MM.1S (cell line): ENCODE measurements around the gene E2F2.

Experiments used
- DNase-seq: peaks from one replicate; pipeline ENCODE4 v3.0.0-alpha.2; 2015
- H2AFZ ChIP-seq: fragments of 300-600 bp; sonication (generic); 2 replicates; pipeline ENCODE4 v1.6.0; 2016; ENCODE audit warnings: antibody characterized with exemption, low read length
- H3F3A ChIP-seq: fragments of 300-600 bp; sonication (generic); 2 replicates; pipeline ENCODE4 v1.6.1; 2016; ENCODE audit warnings: mild to moderate bottlenecking, antibody characterized with exemption, low read length, moderate library complexity, mixed read lengths; ENCODE audit not compliant: insufficient read depth
- H3K27ac ChIP-seq: fragments of 300-600 bp; sonication (generic); 2 replicates; pipeline ENCODE4 v1.5.1; 2016; ENCODE audit warnings: mild to moderate bottlenecking, low read length
- H3K27me3 ChIP-seq: fragments of 300-600 bp; sonication (generic); replicated peaks from 2 replicates; pipeline ENCODE4 v1.6.0; 2016; ENCODE audit warnings: low read length; ENCODE audit not compliant: insufficient read depth
- H3K36me3 ChIP-seq: fragments of 300-600 bp; sonication (generic); replicated peaks from 2 replicates; pipeline ENCODE4 v1.6.1; 2016; ENCODE audit warnings: mild to moderate bottlenecking, low read length, mixed read lengths; ENCODE audit not compliant: insufficient read depth
- H3K4me1 ChIP-seq: fragments of 300-600 bp; sonication (generic); 2 replicates; pipeline ENCODE4 v1.6.1; 2016; ENCODE audit warnings: low read length, mixed read lengths
- H3K4me2 ChIP-seq: fragments of 300-600 bp; sonication (generic); 2 replicates; pipeline ENCODE4 v1.6.0; 2016; ENCODE audit warnings: low read depth, low read length
- H3K4me3 ChIP-seq: fragments of 300-600 bp; sonication (generic); 2 replicates; pipeline ENCODE4 v1.5.1; 2016; ENCODE audit warnings: low read length, mixed read lengths
- H3K79me2 ChIP-seq: fragments of 300-600 bp; sonication (generic); 2 replicates; pipeline ENCODE4 v1.6.1; 2016; ENCODE audit warnings: mixed run types, low read length, mixed read lengths
- H3K9ac ChIP-seq: fragments of 300-600 bp; sonication (generic); 2 replicates; pipeline ENCODE4 v1.6.1; 2016; ENCODE audit warnings: low read length, mixed read lengths
- H3K9me2 ChIP-seq: fragments of 300-600 bp; sonication (generic); replicated peaks from 2 replicates; pipeline ENCODE4 v1.6.1; 2016; ENCODE audit warnings: mild to moderate bottlenecking, low read length, mixed read lengths; ENCODE audit not compliant: insufficient read depth
- H3K9me3 ChIP-seq: fragments of 300-600 bp; sonication (generic); replicated peaks from 2 replicates; pipeline ENCODE4 v1.6.1; 2016; ENCODE audit warnings: mild to moderate bottlenecking, low read length, mixed read lengths; ENCODE audit not compliant: insufficient read depth
- H4K20me1 ChIP-seq: fragments of 300-600 bp; sonication (generic); 2 replicates; pipeline ENCODE4 v1.6.1; 2016; ENCODE audit warnings: mild to moderate bottlenecking, low read length, moderate library complexity, mixed read lengths; ENCODE audit not compliant: insufficient read depth
- EZH2 ChIP-seq: fragments of 300-600 bp; sonication (generic); optimal IDR thresholded peaks from 2 replicates; pipeline ENCODE3; 2017; ENCODE audit warnings: low read depth, mild to moderate bottlenecking, antibody characterized with exemption, low read length, mixed read lengths
- EZH2phosphoT487 ChIP-seq: fragments of 300-600 bp; sonication (generic); IDR thresholded peaks from 2 replicates; pipeline ENCODE4 v1.6.1; 2018; ENCODE audit warnings: antibody characterized with exemption, low read length
- TF ChIP-seq, protein P1 (sequence below): fragments of 300-600 bp; sonication (generic); IDR thresholded peaks from 2 replicates; pipeline ENCODE4 v1.5.1; 2016; ENCODE audit warnings: antibody characterized with exemption, low read length, mixed read lengths

E2F2 gene

DNA sequence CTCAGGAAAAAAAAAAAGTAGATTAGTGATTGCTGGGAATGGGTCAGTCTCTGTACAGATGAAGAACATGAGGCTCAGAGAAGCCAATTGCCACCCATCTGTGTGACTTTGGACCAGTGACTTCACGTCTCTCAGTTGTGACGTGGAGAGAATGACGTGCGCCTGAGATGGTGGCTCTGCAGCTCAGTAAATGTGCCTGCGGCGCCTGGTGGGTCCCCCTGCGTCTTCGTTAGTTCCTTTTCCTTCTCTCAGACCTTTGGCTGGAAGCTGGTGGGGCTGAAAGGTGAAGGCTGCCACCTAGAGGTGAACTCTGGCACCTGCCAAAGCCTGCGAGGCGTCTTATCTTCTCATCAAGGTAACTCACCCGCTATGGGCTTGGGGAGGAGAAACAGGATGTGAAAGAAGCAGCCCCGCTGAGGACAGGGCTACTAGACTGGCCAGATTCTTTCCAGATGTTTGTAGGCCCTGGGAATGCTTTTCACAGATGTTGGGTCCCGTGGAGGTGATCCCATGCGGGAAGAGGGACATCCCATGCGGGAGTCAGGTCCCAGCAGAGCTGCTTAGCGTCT lies 8.7 kb upstream of the E2F2 start:
- Histone ChIP-seq H3K79me2 (no peaks in the 10 kb centered on the region), H3K9ac (peak overlapping the region; percentile 34; the same call in 1 of the 2 replicates), H4K20me1 (no peaks in the 10 kb centered on the region), H3K27me3 (no peaks in the 10 kb centered on the region), H3K36me3 (no peaks in the 10 kb centered on the region), H3K4me1 (peaks cover 11% of the 10 kb centered on the region), H2AFZ (peak overlapping the region; percentile 81), H3F3A (peaks cover 6% of the 10 kb centered on the region; the same call in 1 of the 2 replicates), H3K27ac (no peak overlapping the region; the same call in 1 of the 2 replicates), H3K9me2 (no peaks in the 10 kb centered on the region), H3K4me3 (peak overlapping the region; percentile 41; the same call in 1 of the 2 replicates), H3K9me3 (no peaks in the 10 kb centered on the region), H3K4me2 (peak overlapping the region; percentile 86)
- DNase-seq = peak; percentile 96
- no peak for TF ChIP-seq EZH2phosphoT487
- TF ChIP-seq, protein P1, sequence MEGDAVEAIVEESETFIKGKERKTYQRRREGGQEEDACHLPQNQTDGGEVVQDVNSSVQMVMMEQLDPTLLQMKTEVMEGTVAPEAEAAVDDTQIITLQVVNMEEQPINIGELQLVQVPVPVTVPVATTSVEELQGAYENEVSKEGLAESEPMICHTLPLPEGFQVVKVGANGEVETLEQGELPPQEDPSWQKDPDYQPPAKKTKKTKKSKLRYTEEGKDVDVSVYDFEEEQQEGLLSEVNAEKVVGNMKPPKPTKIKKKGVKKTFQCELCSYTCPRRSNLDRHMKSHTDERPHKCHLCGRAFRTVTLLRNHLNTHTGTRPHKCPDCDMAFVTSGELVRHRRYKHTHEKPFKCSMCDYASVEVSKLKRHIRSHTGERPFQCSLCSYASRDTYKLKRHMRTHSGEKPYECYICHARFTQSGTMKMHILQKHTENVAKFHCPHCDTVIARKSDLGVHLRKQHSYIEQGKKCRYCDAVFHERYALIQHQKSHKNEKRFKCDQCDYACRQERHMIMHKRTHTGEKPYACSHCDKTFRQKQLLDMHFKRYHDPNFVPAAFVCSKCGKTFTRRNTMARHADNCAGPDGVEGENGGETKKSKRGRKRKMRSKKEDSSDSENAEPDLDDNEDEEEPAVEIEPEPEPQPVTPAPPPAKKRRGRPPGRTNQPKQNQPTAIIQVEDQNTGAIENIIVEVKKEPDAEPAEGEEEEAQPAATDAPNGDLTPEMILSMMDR = peak; percentile 97
- no peak for TF ChIP-seq EZH2

GRCh38 chr1:23537296-23537973 lies 6.4 kb upstream of the E2F2 start:
- no peaks in the 10 kb centered on the region for H3K36me3 ChIP-seq
- H4K20me1 ChIP-seq = no peaks in the 10 kb centered on the region
- H3K9ac ChIP-seq = no peak overlapping the region
- TF ChIP-seq EZH2 = no peak
- TF ChIP-seq, protein P1 = no peak
- no peak for TF ChIP-seq EZH2phosphoT487
- no peaks in the 10 kb centered on the region for H3K9me2 ChIP-seq
- no peaks in the 10 kb centered on the region for H3K9me3 ChIP-seq
- no peaks in the 10 kb centered on the region for H3K79me2 ChIP-seq
- 0 out of 2 replicates have a peak overlapping the region, but pooled peaks have one; percentile 5 for H3K4me2 ChIP-seq
- H3K27me3 ChIP-seq = no peaks in the 10 kb centered on the region
- no peak overlapping the region for H3K4me3 ChIP-seq
- H3K4me1 ChIP-seq = peaks cover 27% of the 10 kb centered on the region
- H3K27ac ChIP-seq = no peak overlapping the region
- no peak overlapping the region for H2AFZ ChIP-seq
- DNase-seq = no peak
- H3F3A ChIP-seq = peaks cover 19% of the 10 kb centered on the region

DNA sequence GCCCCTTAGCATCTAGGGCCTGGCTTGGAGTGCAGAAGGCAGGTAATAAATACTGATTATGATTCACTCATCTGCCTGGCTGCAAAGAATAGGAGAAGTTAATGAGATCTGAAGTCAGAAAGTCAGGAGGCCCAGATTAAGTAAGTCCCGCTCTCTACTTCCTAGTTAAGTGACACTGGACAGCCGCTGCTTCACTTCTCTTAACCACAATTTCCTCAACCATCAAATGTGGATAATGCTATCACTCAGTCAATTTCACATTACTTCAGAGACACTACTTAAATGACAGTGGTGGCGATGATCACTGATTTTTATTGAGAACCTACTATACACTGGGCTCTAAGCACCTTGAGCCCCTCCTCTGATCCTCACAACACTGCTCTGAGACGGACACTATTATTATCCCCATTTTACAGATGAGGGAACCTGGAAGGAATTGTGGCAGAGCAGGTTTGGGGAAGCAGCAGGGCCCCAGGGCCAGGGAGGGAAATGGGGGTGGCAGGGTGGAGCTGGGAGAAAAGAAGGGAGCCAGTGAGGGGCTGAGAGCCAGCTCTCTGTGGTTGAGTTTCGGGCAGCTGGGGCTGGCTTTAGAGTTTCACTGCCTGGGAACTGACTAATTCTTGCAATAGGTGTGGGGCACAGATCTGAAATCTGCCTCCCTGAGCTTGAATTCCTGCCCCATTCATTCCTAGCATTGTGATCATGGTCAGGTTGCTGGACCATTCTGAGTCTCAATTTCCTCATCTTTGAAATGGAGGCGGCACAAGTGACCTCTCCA lies 2.4 kb upstream of the E2F2 start:
- H3K9ac ChIP-seq = no peak overlapping the region

More for the DNA sequence above, 2.4 kb upstream of the E2F2 start:
- H3K4me3 ChIP-seq = no peak overlapping the region
- no peaks in the 10 kb centered on the region for H3K9me2 ChIP-seq
- no peaks in the 10 kb centered on the region for H3K36me3 ChIP-seq
- H3F3A ChIP-seq = peaks cover 39% of the 10 kb centered on the region
- peaks cover 34% of the 10 kb centered on the region for H3K4me1 ChIP-seq
- H3K79me2 ChIP-seq = peaks cover 22% of the 10 kb centered on the region
- peak; percentile 9 for DNase-seq
- H3K27ac ChIP-seq = peak overlapping the region; percentile 3; the same call in 1 of the 2 replicates
- H4K20me1 ChIP-seq = no peaks in the 10 kb centered on the region
- no peaks in the 10 kb centered on the region for H3K27me3 ChIP-seq
- no peak for TF ChIP-seq EZH2
- TF ChIP-seq, protein P1 = no peak
- TF ChIP-seq EZH2phosphoT487 = no peak
- H3K9me3 ChIP-seq = no peaks in the 10 kb centered on the region
- H2AFZ ChIP-seq = no peak overlapping the region
- H3K4me2 ChIP-seq = peak overlapping the region; percentile 11; the same call in 1 of the 2 replicates
